Karpas-422 (cell line): ENCODE measurements around the gene ZNF513. TPM values are rescaled to one million over a fixed set of nuclear protein-coding genes. Genes with fewer than 3 reads are reported as not detected.

Experiments used
- DNase-seq: peaks from one replicate; pipeline ENCODE4 v3.0.0-alpha.2; 2015
- H2AFZ ChIP-seq: fragments of 200-600 bp; sonication (generic); 2 replicates; pipeline ENCODE4 v1.6.1; 2014; ENCODE audit warnings: antibody characterized with exemption, low read length, mixed read lengths
- H3K27ac ChIP-seq: fragments of 200-600 bp; sonication (generic); 2 replicates; pipeline ENCODE4 v1.5.1; 2014; ENCODE audit warnings: mild to moderate bottlenecking, low read length, moderate library complexity
- H3K27me3 ChIP-seq: fragments of 200-600 bp; sonication (generic); 2 replicates; pipeline ENCODE4 v1.6.1; 2014; ENCODE audit warnings: low read length, mixed read lengths
- H3K36me3 ChIP-seq: fragments of 200-600 bp; sonication (generic); 2 replicates; pipeline ENCODE4 v1.6.1; 2014; ENCODE audit warnings: low read length, mixed read lengths; ENCODE audit not compliant: insufficient read depth
- H3K4me1 ChIP-seq: fragments of 200-600 bp; sonication (generic); 2 replicates; pipeline ENCODE4 v1.6.1; 2014; ENCODE audit warnings: mild to moderate bottlenecking, low read length, mixed read lengths
- H3K4me2 ChIP-seq: fragments of 200-600 bp; sonication (generic); 2 replicates; pipeline ENCODE4 v1.6.1; 2014; ENCODE audit warnings: low read length, low read depth, mild to moderate bottlenecking; ENCODE audit not compliant: poor library complexity, severe bottlenecking
- H3K4me3 ChIP-seq: fragments of 200-600 bp; sonication (generic); 2 replicates; pipeline ENCODE4 v1.5.1; 2014; ENCODE audit warnings: mild to moderate bottlenecking, antibody characterized with exemption, low read length, mixed read lengths
- H3K79me2 ChIP-seq: fragments of 200-600 bp; sonication (generic); 2 replicates; pipeline ENCODE4 v1.6.1; 2014; ENCODE audit warnings: mild to moderate bottlenecking, low read length, mixed read lengths
- H3K9ac ChIP-seq: fragments of 200-600 bp; sonication (generic); 2 replicates; pipeline ENCODE4 v1.6.0; 2014; ENCODE audit warnings: low read length
- H3K9me2 ChIP-seq: fragments of 200-600 bp; sonication (generic), shearing (Covaris generic); replicated peaks from 2 replicates; pipeline ENCODE4 v1.6.0; 2014; ENCODE audit warnings: mild to moderate bottlenecking, low read length, moderate library complexity; ENCODE audit not compliant: insufficient read depth
- H3K9me3 ChIP-seq: fragments of 300-700, 200-600 bp; sonication (generic); 2 replicates; pipeline ENCODE4 v1.6.1; 2014; ENCODE audit warnings: low read length, mixed read lengths
- H4K20me1 ChIP-seq: fragments of 200-600 bp; sonication (generic); 2 replicates; pipeline ENCODE4 v1.6.1; 2014; ENCODE audit warnings: mild to moderate bottlenecking, antibody characterized with exemption, low read length, low read depth; ENCODE audit not compliant: insufficient read depth
- total RNA-seq: library from RNA; depleted of rRNA; stranded (reverse); fragments of >200 nt; shearing (Covaris generic); gene quantifications from 2 replicates; pipeline ENCODE4 v1.2.3, GENCODE V29; 2014; ENCODE audit warnings: low replicate concordance

The ZNF513 gene
- total RNA-seq, 1 experiment from 2014 or later = 7.0 TPM

GRCh38 chr2:27420996-27421395, 40.5 kb upstream of the ZNF513 start:
- no peak overlapping the region for H3K27ac ChIP-seq
- H3K4me1 ChIP-seq = no peaks in the 10 kb centered on the region
- no peaks in the 10 kb centered on the region for H3K36me3 ChIP-seq
- H3K9me3 ChIP-seq = no peaks in the 10 kb centered on the region
- no peak for DNase-seq
- H3K9ac ChIP-seq = no peak overlapping the region
- no peaks in the 10 kb centered on the region for H3K79me2 ChIP-seq
- H3K4me2 ChIP-seq = no peak overlapping the region
- H3K4me3 ChIP-seq = no peak overlapping the region
- H3K9me2 ChIP-seq = no peaks in the 10 kb centered on the region
- no peaks in the 10 kb centered on the region for H3K27me3 ChIP-seq
- H4K20me1 ChIP-seq = no peaks in the 10 kb centered on the region
- H2AFZ ChIP-seq = no peak overlapping the region

- no peak for DNase-seq
- H3K9me2 ChIP-seq = no peaks in the 10 kb centered on the region
- H3K4me2 ChIP-seq = no peak overlapping the region
- no peak overlapping the region for H3K9ac ChIP-seq
- no peaks in the 10 kb centered on the region for H3K4me1 ChIP-seq
- H3K4me3 ChIP-seq = no peak overlapping the region
- no peaks in the 10 kb centered on the region for H3K36me3 ChIP-seq
- H2AFZ ChIP-seq = no peak overlapping the region
- H4K20me1 ChIP-seq = no peaks in the 10 kb centered on the region
- H3K27me3 ChIP-seq = no peaks in the 10 kb centered on the region
- no peaks in the 10 kb centered on the region for H3K9me3 ChIP-seq
- H3K27ac ChIP-seq = no peak overlapping the region
- H3K79me2 ChIP-seq = no peaks in the 10 kb centered on the region
These were observed 35.6 kb upstream of the ZNF513 start for GRCh38 chr2:27416151-27416550.

GRCh38 chr2:27412419-27413152, 32.1 kb upstream of the ZNF513 start:
- Histone ChIP-seq H3K9me3 (no peaks in the 10 kb centered on the region), H3K4me1 (peaks cover 15% of the 10 kb centered on the region), H3K27me3 (no peaks in the 10 kb centered on the region), H4K20me1 (peaks cover 7% of the 10 kb centered on the region; the same call in 1 of the 2 replicates), H3K27ac (no peak overlapping the region), H3K4me2 (no peak overlapping the region), H3K36me3 (peaks cover 1% of the 10 kb centered on the region; the same call in 1 of the 2 replicates), H3K9me2 (no peaks in the 10 kb centered on the region), H3K9ac (no peak overlapping the region), H3K79me2 (peaks cover 18% of the 10 kb centered on the region), H3K4me3 (no peak overlapping the region), H2AFZ (no peak overlapping the region)
- DNase-seq = no peak

- peaks cover 49% of the 10 kb centered on the region for H3K79me2 ChIP-seq
- peaks cover 21% of the 10 kb centered on the region for H3K4me1 ChIP-seq
- no peaks in the 10 kb centered on the region for H3K9me3 ChIP-seq
- peaks cover 17% of the 10 kb centered on the region for H3K36me3 ChIP-seq
- peak; percentile 98 for DNase-seq
- peaks cover 28% of the 10 kb centered on the region for H4K20me1 ChIP-seq
- peak within 1 kb of the TSS; percentile 100 for H3K4me3 ChIP-seq
- peak within 1 kb of the TSS; percentile 99 for H2AFZ ChIP-seq
- no peaks in the 10 kb centered on the region for H3K27me3 ChIP-seq
- H3K4me2 ChIP-seq = peak within 1 kb of the TSS; percentile 93
- H3K9ac ChIP-seq = peak within 1 kb of the TSS; percentile 100
- peak within 1 kb of the TSS; percentile 81 for H3K27ac ChIP-seq
- H3K9me2 ChIP-seq = no peaks in the 10 kb centered on the region
These were observed 29.0 kb upstream of the ZNF513 start, which contains the start of gene PPM1G for GRCh38 chr2:27409321-27410073. TSS of gene PPM1G (minus strand) at chr2:27409591. CDS start at chr2:27409422, 169 bp downstream.

- H2AFZ ChIP-seq = 0 out of 2 replicates have a peak overlapping the region, but pooled peaks have one; percentile 50
- peak overlapping the region; percentile 100 for H3K9ac ChIP-seq
- DNase-seq = peak; percentile 67
- H3K27ac ChIP-seq = peak overlapping the region; percentile 81
- H3K4me3 ChIP-seq = peak overlapping the region; percentile 100
- peaks cover 22% of the 10 kb centered on the region for H3K36me3 ChIP-seq
- peak overlapping the region; percentile 93 for H3K4me2 ChIP-seq
- peaks cover 21% of the 10 kb centered on the region for H3K4me1 ChIP-seq
- H4K20me1 ChIP-seq = peaks cover 33% of the 10 kb centered on the region
- H3K27me3 ChIP-seq = no peaks in the 10 kb centered on the region
- H3K9me2 ChIP-seq = no peaks in the 10 kb centered on the region
- peaks cover 56% of the 10 kb centered on the region for H3K79me2 ChIP-seq
- no peaks in the 10 kb centered on the region for H3K9me3 ChIP-seq
These were observed 28.2 kb upstream of the ZNF513 start for GRCh38 chr2:27408601-27409320.

- H3K27ac ChIP-seq = peak overlapping the region; percentile 81
- peaks cover 39% of the 10 kb centered on the region for H4K20me1 ChIP-seq
- H3K9me3 ChIP-seq = no peaks in the 10 kb centered on the region
- H3K4me2 ChIP-seq = peak overlapping the region; percentile 93
- H3K4me1 ChIP-seq = peaks cover 21% of the 10 kb centered on the region
- H3K9ac ChIP-seq = peak overlapping the region; percentile 100
- DNase-seq = peak; percentile 76
- H3K79me2 ChIP-seq = peaks cover 64% of the 10 kb centered on the region
- H3K27me3 ChIP-seq = no peaks in the 10 kb centered on the region
- no peak overlapping the region for H2AFZ ChIP-seq
- no peaks in the 10 kb centered on the region for H3K9me2 ChIP-seq
- peak overlapping the region; percentile 100 for H3K4me3 ChIP-seq
- peaks cover 28% of the 10 kb centered on the region for H3K36me3 ChIP-seq
These were observed 27.4 kb upstream of the ZNF513 start for GRCh38 chr2:27407798-27408491.

- H3K9ac ChIP-seq = no peak overlapping the region
These were observed 20.0 kb upstream of the ZNF513 start for GRCh38 chr2:27400348-27401135.

More at GRCh38 chr2:27400348-27401135, 20.0 kb upstream of the ZNF513 start:
- DNase-seq = no peak
- no peak overlapping the region for H3K4me3 ChIP-seq
- H3K9me3 ChIP-seq = no peaks in the 10 kb centered on the region
- H3K27me3 ChIP-seq = no peaks in the 10 kb centered on the region
- peaks cover 99% of the 10 kb centered on the region for H3K79me2 ChIP-seq
- no peaks in the 10 kb centered on the region for H3K9me2 ChIP-seq
- H4K20me1 ChIP-seq = peaks cover 31% of the 10 kb centered on the region
- peaks cover 37% of the 10 kb centered on the region for H3K36me3 ChIP-seq
- H2AFZ ChIP-seq = no peak overlapping the region
- H3K4me2 ChIP-seq = no peak overlapping the region
- no peak overlapping the region; the same call in 1 of the 2 replicates for H3K27ac ChIP-seq
- H3K4me1 ChIP-seq = no peaks in the 10 kb centered on the region
